ENCODE data around the gene SLC25A27.
"Not testable (repeated sequence)": the region's sequence is repeated elsewhere in the genome, so short reads cannot be mapped to it uniquely, and the experiment has no call there.

SLC25A27 gene, protein sequence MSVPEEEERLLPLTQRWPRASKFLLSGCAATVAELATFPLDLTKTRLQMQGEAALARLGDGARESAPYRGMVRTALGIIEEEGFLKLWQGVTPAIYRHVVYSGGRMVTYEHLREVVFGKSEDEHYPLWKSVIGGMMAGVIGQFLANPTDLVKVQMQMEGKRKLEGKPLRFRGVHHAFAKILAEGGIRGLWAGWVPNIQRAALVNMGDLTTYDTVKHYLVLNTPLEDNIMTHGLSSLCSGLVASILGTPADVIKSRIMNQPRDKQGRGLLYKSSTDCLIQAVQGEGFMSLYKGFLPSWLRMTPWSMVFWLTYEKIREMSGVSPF

DNA sequence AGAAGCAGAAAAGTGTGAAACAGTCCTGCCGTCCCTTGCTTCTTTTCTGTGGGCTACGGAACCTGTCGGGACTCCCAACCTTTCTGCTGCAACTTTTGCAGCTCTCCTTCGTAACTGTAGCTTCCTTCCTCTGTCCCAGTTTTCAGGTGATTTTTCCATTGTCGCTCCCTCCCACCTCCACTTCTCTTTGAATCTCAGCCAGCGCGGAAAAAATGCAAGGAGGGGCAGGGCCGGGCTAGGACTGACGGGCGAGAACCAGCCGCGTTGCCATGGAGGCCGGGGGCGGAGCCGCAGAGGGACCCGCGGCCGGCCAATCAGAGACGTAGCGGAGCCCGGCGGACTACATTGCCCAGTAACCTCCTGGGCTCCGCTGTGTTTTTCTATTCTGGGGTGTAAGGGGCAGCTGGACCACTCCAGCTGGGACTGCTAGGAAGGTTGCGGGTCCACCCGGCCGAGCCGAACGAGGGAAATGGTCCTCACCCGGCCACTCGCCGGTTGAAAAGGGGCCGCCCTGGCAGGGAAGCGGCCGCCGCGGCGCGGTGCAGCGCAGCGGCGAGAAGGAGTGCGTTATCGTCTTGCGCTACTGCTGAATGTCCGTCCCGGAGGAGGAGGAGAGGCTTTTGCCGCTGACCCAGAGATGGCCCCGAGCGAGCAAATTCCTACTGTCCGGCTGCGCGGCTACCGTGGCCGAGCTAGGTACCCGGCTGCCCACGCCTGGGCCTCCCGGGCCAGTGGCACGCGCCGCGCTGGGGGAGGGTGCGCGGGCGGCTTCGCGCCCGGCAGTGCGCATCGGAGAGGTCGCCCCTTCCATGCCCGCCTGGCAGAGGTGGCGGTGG, at the start of gene SLC25A27, which contains the start of gene CYP39A1:
TSS of gene SLC25A27 (plus strand) at position 373 of the 836 bp plus-strand sequence. CDS start at position 591, 218 bp downstream.
TSS of gene CYP39A1 (minus strand) at position 216 of the 836 bp plus-strand sequence. CDS start 236 bp downstream, outside the sequence.
- peak; percentile 80 for DNase-seq

DNA sequence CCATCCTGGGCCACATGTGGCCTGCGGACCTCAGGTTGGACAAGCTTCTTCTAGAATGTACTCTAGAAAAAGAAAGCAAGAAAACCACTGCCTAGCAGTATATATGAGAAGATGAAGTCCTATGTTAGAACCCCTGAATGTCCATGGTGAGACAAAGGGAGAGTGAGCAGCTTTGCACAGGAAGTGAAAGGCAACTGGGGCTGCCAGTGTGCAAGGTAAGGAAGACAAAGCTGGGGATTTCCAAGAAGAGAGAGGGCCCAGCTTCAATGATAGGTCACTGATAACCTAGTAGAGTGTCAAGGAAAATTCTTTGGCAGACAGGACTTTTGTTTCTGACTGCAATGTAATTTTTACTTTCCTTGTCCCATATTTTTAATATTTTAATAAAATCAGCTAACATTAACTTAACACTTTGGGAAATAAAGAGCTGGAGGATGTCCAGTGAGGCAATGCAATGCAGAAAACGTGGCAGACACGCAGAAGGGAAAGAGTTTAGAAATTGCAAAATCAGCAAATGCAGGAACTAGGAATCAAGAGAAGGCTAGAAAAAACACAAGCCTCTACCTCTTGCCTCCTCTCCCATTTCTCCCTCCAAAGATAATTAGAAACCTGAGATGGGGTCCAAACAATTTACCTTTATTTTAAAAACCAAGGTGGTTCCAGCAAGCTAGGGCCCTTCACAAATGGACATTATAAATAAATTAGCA, 47.5 kb upstream of the SLC25A27 start:
- no peak for DNase-seq

DNA sequence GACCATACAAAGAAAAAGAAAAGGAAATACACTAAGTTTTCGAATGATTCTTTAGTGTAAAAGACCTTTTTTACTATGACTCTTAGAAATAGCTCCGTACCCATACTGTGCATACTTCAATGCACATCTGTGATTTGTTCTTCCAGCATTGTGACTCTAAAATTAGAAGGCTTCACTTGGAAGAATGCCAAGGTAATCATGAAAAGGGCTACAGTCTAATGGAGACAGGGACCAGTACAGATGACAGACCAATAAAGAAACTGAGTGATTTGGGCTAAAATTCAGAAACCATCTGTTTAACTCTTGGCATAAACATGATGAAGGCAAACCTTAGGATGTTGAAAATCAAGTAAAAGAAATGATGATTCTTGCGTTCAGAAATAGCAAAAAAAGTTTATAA, 46.4 kb upstream of the SLC25A27 start:
- no peak for DNase-seq

DNA sequence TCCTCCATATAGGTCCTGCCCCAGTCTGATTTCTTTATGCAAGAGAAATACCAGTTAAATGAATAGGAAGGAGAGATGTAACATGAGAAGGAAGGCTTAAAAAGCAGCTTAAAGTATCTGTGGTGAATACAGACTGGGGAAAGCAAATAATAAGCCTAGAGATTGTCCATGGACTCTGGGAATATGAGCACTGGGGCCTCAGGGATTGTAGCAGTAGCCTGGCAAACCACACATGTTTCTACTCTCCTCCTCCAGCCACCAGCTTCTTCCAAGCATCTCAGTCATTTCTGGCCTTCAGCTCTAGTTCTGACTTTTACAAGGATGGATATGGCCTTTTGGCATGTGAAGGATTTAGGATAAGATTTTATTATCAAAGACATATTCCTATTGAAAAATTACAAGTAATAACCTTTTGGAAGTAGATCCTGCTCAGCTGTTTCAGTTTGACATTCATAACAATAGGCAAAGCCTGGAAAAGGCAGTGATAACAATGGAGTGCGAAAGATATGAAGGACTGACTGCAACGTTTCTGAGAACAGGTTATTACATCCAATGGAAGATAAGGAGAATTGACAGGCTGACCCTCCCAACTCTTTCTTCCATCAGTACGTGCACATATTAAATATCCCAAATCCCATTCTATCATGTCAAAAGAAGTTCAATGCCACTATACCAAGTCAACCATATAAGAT, 41.8 kb upstream of the SLC25A27 start:
- DNase-seq, result no peak

DNA sequence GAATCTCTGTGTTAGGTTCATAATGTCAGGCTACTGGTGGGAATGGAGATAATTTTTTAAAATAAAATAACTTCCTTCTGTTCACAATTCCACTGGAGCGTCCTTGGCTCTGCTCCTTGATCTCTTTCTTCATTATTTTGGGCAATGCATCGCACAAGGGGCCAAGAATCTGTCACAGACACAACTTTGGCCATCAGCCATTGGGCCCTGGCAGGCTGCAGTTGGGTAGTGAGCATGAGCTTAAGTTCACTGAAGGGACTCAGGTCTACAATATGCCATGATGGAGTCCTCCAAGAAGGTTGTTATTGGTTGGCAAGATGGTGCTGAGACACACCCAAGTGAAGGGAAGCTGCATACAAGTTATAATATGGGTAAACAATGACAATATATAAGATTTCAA, 40.1 kb upstream of the SLC25A27 start:
- DNase-seq, result no peak

DNA sequence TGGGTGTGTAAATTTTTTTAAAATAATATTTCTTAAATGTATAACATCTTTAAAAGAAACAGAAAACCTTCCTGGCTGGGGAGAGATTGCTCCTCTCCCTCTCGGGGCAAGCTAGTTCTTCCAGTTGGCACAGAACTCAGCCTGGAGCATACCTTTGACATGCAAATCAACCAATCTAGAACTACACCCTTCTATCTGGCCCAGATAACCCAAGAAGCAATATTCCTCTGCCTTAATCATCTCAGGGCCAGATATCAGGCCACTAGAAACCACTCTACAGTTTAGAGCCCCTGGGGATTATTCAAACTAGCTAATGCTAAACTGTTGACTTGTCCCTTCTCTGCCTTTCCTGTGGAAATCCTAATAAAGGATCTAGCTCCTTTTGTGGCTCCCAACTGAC, 34.0 kb upstream of the SLC25A27 start:
- no peak for DNase-seq

DNA sequence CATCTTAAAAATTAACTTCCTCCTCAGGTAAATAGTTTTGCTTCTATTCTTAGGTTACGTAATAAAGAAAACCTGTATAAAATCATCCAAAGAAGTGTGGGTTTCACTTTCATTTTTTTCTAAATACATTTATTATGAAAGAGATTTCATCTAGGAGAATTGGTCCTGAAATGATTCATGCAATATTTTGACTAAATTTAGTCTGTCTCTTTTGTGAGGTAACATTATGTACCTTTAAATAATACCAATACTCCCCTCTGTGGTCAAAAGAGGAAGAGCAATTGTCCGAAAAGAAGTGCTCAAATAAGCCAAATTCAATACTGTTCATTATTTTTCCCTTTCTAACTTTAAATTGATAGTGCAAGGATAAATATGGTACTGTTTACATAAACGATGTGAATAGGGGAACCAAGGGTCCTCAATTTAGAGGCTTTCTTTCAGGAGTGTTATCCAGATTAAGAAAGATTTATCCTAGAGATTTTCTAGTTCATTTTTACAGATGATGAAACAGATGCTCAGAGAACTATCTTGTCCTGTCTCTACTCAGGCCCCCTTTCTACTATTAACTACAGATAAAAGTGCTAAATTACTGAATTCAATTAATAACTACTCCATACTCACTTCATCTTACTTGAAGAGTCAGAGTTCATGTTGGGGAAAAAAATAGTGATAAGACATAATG, 26.4 kb upstream of the SLC25A27 start:
- no peak for DNase-seq

DNA sequence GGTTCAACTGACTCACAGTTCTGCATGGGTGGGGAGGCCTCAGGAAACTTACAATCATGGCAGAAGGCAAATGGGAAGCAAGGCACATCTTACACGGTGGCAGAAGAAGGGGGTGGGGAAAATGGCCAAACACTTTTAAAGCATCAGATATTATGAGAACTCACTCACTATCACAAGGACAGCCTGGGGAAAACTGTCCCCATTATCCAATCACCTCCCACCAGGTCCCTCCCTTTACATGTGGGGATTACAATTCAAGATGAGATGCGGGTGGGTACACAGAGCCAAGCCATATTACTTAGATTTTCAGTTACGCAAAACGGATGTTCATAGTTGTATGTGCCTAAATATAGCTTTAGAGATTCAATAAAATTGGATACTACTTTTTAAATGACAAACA, 25.8 kb upstream of the SLC25A27 start:
- DNase-seq, result no peak

DNA sequence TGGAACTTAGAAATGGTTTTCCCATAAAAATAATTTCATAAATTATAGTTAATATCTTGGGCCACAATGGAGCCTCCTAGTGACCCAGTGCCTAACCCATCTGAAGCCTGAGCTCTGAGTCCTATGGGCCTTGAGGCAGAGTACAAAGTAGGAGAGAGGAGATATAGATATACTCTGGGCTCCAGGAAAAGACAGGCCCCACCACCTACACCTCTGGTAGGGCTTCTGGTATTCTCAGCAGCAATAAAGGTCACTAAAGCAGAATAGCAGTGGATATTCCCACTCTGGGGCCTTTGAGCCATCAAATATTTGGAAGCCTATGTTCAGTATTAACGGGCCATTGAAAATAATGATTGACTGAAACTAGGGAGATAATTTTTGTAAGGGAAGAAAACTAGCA, 24.3 kb upstream of the SLC25A27 start:
- no peak for DNase-seq

DNA sequence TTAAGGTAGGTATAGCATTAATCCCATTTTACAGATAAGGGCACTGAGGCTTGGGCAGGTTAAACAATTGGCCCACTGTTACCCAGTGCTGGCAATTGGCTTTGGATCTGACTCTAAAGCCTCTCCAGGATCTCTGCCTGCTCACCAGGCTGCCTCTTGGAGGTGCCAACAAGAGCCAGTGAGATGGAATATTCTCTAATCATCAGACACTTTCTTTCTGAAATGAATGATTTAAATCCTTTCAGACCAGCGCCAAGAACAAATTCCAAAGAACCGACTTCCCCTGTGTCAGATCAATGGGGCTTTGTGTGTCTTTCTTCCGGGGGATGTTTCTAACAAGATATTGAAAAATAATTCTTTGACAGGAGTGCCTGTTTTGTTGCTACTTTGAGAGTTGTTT, 23.8 kb upstream of the SLC25A27 start:
- no peak for DNase-seq

DNA sequence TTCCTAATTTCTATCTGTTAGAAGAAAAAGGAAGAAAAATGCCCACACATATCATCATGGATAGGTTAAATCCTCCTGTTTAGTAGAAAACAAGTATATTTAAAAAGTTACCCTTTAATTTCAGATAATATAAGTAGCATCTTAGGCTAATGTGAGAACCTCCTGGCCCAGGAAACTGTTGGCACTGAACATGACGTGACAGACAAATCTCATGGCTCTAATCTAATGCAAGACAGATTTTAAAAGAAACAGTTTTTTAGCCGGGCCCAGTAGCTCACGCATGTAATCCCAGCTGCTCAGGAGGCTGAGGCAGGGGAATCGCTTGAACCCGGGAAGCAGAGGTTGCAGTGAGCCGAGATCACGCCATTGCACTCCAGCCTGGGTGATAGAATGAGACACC, 23.1 kb upstream of the SLC25A27 start:
- DNase-seq, result no peak

DNA sequence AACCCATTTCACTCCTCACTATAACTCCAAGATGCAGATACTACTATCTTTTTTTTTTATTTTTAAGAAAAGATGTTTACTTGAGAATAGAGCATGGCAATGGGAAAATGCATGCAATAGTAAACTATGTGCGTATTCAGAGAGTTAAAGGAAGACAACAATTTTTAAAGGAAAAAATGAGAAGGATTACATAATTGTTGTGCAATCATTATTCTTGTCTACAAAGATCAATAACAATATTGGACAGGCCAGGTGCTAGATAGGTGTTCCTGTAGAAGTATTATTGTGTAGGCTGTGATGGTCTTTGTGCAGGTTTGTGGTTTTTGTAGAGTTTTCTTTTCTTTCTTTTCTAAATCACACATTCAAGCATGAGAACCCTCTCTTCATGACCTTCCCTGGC, 20.7 kb upstream of the SLC25A27 start:
- no peak for DNase-seq

DNA sequence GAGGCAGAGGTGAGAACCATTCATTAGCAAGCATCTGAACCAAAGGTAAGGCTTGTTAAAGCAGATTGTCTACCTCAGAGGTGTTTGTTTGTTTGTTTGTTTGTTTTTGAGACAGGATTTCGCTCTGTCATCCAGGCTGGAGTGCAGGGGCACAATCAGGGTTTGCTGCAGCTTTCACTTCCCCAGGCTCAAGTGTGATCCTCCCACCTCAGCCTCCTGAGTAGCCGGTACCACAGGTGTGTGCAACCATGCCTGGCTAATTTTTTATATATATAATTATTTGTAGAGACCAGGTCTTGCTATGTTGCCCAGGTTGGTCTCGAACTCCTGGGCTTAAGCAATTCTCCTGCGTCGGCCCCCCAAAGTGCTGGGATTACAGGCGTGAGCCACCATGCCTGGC, 17.3 kb upstream of the SLC25A27 start:
- no peak for DNase-seq

DNA sequence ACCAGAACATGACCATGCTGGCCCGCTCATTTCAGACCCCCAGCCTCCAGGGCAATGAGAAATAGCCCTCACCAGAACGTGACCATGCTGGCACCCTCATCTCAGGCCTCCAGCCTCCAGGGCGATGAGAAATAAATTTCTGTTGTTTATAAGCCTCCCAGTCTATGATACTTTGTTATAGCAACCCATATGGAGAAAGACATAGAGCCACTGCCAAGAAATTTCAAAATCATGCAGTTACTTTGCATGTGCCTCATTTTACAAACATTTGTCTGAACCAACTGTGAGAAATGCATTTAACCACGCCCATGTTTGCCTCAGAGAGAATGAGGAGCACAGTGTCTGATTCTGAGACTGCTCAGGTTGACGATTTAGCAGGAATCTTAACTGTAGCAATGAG, 15.6 kb upstream of the SLC25A27 start:
- no peak for DNase-seq

DNA sequence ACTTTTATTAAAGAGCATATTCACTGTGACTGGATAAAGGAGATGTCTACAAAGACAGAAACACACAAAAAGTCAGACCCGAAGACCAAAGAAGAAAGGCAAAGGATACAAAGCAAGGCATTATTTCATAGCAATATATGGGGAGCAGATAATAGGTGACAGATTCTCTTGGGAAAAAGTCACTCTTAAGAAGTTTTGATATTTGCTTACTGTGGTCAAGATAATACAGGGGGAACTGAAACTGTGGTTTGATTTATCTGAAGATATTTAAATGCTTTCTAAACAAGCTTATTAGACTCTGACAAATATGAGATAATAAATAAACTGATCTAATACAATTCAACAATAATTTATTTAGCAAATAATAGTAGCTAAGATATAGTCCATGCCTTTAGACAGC, 14.8 kb upstream of the SLC25A27 start:
- DNase-seq, result no peak

DNA sequence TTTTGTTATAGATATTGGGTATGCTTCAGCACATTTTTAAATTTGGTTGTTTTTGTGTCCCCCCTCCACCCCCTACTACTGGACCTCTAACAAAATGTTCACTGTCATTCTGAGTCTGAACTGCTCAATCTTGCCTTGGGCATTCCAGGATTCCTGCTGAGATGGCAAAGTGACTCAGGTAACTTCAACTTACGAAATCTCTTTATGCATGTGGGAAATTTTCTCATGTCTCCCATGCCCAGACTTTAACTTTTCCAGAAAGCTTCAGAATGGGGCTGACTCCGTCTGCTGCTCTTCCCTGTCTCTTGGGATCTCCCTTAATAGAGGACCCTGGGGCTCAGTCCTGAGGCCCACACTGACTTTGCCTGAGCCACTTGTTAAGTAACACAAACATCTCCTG, 14.1 kb upstream of the SLC25A27 start:
- no peak for DNase-seq

DNA sequence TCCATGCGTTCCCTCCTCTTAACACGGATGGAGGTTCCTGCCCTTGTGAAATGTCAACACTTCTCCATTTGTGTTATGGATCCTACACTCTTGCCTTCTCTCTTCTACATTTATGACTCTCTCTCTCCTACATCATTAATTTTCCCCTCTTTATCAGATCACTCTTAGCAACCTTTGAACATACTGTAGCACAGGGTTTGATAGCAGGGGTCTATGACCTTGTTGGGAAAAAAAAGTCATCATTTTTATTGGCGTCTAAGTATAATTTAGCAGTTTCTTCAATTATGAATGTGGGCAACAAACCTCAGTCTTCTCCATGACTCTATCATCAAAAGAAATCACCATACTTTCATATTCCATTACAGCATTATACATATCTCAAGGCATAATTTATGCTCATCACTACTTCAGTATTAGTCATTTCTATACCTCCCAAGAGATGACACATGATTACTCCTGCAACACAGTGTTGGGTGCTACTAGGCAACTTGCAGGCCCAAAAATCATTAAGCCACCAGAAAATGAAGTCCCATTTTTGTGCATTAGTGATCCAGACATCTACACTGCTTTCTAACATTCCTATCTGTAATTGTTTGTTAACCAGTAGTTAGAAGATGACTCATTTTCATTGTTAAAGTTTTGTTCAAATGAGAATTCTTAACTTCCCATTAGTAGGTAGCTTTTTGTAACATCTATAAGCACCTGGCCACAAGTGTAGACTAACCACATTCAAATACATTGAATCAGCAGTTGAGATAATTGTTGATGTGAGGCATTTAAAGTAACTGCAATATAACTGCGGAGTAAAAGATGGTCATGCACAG, 9.6 kb upstream of the SLC25A27 start:
- no peak for DNase-seq

DNA sequence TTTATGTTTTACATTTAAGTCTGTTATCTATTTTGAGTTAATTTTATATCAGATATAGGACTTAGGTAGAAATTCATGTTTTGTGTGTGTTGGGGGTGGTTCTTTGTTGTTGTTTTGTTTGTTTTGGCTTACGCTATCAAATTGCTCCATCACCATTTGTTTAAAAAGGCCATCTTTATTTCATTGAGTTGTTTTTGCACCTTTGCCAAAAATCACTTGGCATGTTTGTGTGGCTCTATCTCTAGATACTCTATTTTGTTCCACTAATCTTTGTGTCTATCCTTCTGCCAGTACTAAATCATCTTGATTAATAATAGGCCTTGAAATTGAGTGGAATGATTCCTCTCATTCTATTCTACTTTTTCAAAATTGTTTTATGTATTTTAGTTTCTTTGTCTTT, 7.5 kb upstream of the SLC25A27 start:
- peak; percentile 20 for DNase-seq

DNA sequence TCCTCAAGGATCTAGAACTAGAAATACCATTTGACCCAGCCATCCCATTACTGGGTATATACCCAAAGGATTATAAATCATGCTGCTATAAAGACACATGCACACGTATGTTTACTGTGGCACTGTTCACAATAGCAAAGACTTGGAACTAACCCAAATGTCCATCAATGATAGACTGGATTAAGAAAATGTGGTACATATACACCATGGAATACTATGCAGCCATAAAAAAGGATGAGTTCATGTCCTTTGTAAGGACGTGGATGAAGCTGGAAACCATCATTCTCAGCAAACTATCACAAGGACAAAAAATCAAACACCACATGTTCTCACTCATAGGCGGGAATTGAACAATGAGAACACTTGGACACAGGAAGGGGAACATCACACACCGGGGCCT, 4.7 kb upstream of the SLC25A27 start:
- not testable (repeated sequence) for DNase-seq

DNA sequence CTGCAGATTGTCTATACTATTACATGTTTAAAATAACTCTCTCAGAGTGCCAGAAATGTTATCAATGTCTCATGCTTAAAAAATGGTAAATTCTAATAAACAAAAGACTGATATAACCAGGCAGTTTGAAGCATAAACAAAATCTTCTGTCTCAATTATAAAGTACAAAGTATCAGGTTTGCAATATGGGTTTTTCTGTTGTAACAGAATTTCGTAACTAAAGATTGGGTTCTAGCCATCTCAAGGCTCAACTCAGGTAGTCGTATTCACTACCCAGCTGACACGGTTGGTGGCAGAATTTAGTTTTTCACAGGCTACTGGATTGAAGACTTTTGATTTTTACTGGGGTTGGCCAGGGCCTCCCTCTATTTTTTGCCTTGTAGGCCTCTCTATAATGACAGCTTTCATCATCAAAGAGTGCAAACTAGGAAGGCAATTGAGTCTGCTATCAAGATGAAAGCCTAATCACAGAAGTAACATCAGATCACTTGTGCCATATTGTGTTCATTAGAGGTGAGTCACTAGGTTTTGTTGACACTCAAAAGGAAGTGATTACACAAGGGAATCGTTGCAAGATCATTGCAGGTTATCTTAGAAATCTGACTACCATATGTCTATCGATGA, 3.8 kb upstream of the SLC25A27 start:
- DNase-seq, result no peak

DNA sequence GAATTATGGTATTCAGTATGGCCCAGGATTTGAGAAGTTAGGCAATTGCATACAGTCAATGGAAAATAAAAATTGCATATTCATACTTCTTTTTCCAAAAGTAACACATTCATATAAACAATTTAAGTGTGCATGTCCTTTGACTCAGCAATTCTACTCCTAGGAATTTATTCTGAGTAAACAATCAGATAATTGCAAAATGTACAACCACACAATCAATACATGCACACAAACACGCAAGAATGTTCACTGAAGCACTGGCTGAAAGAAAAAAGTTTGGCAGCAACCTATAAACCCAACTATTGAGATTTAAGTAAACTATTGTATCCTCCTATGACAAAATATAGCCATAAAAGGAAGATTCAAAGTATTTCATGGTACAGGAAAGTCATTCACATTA, 1.8 kb upstream of the SLC25A27 start:
- no peak for DNase-seq

Measured in NCI-H2029 (cell line).